Activated CD8-positive, alpha-beta memory T cell treated with anti-CD3 and anti-CD28 coated beads for 4 hours (primary cell): ENCODE data around the gene COQ4.
"Not testable (repeated sequence)": the region's sequence is repeated elsewhere in the genome, so short reads cannot be mapped to it uniquely, and the experiment has no call there.

Experiments
- DNase-seq, 2 donors: peaks; one replicate each; pipeline ENCODE4 v3.0.0-alpha.2; 2020; ENCODE audit warnings: low read depth in 2 of 2

The COQ4 gene

DNA sequence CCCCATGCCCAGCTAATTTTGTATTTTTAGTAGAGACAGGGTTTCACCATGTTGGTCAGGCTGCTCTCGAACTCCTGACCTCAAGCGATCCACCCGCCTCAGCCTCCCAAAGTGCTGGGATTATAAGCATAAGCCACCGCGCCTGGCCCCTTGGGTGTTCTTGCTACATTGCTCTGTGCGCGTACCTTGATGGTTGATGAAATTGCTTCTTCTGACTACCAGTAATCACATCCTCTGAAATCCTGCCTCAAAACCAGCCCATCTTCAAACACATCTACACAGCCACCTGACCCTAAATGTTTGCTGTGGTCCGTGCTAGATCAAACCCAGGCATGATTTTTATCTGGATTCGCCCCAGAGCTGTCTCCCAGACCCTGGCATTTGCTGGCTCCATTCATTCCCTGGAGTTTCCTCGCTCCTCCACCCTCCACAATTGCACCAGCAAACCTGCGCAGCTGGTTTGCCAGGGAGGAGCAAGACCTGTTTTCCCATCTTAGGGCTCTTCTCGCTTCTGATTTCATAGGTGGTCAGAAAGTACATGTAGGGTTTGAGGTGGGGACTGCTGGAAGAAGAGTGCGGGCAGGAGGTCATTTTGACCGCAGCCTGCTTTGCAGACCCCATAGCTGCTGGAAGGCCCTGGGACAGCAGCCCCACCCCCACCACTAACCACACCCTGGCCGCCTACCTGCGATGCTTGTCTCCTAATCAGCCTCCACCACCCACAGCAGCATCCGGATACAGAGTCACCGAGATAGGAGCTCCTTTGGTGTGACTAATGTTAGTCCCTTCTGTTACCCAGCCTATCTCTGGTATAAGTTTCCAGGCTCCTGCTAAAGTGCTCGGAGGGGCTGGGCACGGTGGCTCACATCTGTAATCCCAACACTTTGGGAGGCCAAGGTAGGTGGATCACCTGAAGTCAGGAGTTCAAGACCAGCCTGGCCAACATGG is 23.8 kb upstream of the COQ4 start:
- DNase-seq = no peak

DNA sequence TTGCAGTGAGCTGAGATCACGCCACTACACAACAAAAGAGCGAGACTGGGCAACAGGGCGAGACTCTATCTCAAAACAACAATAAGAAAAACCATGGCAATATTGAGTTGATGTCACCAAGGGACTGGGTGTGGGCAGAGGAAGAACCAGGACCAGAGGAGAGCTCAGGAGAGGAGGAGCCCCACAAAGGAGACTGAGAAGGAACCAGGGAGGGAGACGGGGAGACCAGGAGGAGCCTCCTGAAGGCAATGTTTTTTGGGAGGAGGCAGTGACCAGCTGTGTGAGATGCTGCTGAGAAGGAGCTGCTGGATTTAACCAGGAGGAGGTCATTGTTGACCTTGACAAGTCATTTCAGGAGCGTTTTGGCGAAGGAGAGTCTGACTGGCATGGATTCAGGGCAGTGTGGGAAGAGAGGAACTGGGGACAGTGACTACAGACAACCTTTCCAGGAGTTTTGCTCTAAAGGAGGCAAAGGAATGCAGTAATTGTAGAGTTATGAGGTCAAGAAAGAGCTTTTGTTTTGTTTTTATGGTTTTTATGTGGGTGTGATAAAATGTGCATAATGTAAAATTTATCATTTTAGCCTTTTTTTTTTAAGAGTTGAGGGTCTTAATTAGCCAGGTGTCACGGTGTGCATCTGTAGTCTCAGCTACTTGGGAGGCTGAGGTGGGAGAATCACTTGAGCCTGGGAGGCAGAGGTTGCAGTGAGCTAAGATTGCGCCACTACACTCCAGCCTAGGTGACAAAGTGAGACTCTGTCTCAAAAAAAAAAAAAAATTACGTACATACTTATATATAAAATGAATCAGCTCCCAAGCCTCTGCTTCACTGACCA is 18.3 kb upstream of the COQ4 start:
- no peak for DNase-seq

DNA sequence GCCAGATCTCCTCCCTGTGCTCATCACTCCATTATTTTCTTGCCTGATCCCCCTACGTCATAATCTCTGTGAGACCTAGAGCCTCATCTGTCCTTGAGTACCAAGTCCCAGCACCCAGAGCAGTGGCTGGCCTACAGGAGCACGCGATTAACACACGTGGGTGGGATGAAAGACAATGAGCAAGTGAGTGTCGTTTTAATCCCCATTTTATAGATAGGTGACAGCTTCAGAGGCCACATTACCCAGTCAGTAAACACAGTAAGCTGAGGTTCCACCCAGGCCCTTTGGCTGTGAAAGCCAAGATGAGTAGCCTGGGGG is 17.7 kb upstream of the COQ4 start:
- no peak for DNase-seq

DNA sequence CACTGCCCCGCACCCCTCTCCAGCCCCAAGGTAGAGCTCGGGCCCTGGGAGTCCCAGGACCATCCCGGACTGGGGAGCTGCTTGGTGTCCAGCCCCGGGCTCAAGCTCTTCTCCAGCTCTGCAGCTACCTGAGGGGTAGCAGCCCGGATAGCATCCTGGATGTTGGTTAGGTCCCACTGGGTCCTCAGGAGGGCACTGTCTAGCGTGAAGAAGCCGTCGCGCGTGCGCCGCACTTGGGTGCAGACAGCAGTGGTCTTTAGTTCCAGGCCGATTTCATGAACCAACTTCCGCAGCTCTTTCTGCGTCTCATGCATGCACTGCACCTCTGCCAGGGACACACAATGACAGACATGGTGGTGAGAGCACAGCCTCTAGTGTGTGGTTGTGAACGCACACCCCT is 13.1 kb upstream of the COQ4 start:
- no peak for DNase-seq

DNA sequence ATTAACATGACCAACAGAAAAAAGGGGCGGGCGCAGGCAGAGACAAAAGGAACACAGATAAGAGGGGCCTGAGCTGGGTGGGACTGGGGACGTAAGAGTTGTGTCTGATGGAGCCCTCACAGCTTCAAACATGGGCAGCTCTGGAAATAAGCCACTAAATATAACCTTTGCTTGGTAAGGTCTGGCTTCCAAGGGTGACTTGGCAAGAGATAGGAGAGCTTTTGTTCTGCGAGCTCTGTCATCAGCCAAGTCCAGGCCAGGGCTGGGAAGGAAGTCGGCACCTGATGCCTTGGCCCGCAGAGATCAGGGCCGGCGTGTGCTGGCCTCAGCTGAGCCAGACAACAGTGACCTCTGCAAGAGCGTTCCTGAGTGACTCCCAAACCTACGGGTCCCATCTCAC is 12.2 kb upstream of the COQ4 start:
- no peak for DNase-seq

DNA sequence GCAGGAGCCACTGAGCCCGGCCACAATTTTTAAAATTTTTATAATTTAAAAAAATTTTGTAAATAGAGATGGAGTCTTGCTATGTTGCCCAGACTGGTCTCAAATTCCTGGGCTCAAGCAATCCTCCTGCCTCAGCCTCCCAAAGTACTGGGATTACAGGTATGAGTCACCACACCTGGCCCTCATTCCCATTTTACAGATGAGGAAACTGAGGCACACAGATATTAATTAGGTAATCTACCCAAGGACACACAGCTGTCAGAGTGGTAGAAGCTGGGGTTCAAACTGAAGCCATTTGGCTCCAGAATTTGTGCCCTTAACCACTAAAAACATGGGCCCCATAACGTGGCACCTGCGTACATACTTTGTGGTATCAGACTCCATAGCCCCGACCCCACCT is 7.9 kb upstream of the COQ4 start:
- DNase-seq = no peak

DNA sequence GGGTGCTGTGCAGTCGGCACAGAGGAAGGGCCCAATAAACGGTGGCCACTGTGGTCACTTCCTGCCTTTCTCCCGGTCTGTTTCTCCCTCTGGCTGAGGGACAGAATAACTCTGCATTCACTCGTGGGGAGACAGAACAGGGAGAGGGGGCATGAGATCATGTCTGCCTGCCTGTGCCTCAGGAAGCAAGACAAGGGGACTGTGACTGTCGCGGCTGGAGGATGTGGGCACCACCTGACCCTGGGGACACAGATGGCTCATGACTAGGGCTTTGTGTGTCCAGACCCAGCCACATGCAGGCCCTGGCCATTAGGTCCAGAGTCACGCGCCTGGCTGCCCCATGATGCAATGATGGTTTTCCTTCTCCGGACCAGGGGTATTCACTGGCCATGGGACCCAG is 6.2 kb upstream of the COQ4 start:
- no peak for DNase-seq

DNA sequence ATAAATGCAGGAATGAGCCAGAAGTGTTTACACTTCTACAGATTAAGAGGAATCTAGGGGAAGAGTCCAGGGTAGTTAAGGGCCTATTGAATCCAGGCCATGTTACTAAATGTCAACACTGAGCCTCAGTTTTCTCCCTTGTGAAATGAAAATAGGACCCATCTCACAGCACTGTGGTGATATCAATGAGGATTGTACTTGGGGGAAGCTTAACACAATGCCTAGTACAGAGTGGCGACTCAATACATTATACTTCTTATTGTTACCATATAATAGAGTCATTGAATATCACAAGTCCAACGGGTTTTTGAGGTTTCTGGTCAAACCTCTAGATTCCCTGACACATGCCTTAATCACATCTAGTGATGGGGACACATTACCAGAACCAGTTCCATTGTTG is 5.0 kb upstream of the COQ4 start:
- no peak for DNase-seq

DNA sequence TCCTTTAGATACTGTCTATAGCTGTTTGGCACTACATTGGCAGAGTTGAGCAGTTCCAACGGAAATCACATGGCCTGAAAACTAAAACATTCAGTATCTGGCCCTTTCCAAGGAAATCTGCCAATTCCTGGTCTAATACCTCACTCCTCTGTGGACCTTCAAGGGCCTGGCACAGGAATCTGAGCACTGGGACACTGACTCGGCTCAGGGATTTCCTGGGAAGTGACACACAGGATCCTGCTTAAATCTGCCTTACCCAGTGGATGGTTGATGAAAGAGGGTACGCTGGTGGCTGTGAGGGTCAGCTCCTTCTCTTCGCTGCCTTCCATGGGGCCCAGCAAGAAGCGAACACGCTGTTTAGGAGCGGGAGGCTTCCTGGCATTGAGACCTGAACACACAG is 1.3 kb upstream of the COQ4 start:
- DNase-seq = no peak

DNA sequence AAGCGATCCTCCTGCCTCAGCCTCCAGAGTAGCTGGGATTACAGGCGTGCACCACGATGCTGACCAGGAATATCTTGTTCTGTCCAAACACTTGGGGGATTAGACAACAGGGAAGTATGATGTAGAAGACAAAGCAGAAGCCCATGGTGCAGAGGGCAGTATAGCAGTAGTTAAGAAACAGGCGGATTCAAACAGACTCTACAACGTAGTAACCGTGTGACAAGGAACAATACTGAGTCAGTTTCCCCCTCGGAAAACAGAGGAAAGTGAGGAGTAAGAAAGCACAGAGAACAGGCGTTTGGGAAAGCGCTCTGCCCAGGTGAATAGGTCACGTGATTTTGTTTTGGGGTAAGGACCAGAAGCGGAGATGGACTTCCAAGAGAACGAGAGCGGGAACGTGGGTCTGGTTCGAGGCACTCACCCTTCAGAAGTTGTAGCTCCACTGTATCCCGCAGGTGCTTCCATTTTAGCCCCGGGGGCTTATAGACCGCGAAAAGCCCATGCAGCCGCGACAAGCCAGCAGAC is 698 bp upstream of the COQ4 start:
- no peak for DNase-seq

DNA sequence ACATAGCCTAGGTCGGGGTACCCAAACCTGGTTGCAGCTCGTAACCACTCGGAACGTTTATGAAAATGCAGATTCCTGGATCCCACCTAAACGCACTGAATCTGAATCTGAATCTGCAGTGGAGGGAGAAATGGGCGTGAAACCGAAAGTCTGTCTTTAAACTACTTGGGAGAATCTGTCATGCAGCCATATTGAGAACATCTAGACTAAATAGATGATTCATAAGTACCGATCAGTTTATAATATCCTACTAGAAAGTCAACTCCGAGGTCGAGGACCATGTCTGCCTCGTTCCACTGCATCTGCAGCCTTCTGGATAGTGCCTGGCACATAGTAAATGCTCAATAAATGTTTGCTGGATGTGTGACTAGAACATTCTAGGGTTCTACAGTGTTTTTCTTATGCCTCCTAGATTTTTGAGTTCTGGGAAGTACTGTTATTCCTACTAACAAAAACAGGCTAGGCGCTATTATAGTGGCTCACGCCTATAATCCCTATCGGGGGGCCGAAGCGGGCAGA is 632 bp downstream of the COQ4 start:
- no peak for DNase-seq

DNA sequence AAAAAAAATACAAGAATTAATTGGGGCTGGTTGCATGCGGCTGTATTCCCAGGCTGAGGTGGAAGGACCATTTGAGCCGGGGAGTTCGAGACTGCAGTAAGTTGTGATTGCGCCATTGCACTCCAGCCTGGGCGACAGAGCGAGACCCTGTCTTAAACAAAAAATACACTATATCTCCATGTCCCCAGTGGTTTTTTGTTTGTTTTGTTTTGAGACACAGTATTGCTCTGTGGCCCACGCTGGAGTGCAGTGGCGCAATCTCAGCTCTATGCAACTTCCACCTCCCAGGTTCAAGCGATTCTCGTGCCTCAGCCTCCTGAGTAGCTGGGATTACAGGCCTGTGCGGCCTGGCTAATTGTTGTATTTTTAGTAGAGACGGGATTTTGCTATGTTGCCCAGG is 1.2 kb downstream of the COQ4 start:
- DNase-seq = no peak

DNA sequence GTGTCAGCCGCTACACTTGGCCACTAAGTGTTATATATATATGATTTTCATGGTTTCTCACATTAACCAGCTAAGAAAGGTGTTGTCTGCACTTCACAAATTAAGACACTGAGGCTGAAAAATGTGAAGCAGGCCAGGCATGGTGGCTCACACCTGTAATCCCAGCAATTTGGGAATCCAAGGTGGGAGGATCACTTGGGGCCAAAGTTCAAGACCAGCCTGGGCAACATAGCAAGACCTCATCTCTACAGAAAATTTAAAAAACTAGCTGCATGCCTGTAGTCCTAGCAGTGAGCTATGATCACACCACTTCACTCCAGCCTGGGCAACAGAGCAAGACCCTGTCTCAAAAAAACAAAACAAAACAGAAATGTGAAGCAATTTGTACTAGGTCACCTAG is 1.8 kb downstream of the COQ4 start:
- DNase-seq = no peak

DNA sequence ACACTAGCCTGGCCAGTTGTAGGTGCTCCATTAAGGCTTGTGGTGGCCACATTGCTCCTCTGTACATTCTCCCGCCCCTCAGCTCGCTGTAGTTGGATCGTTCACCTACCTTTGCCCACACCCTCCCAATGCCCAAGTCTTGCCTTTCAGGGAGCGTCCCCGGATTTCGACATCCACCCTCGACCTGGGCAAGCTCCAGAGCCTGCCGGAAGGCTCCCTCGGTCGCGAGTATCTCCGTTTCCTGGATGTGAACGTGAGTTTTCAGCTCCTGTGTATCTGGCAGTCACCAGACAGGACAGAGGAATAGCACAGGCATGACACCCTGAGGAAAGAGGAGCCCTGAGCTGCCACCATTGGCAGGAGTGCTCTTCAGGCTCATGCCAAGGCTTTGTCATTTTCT is 3.0 kb downstream of the COQ4 start:
- no peak for DNase-seq

DNA sequence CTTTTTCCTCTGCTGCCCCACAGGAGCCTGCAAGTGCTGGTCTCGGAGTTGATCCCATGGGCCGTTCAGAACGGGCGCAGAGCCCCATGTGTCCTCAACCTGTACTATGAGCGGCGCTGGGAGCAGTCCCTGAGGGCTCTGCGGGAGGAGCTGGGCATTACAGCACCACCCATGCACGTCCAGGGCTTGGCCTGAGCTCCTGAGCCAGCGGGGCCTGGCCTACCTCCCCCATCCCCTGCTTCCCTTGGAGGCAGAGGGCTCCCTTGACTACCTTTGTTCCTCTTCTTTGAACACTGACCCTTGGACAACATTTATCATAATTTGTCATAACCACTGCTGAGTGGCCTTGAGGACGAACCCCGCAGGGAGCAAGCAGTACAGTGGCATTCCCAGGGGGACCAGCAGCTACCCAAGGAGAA is 10.8 kb downstream of the COQ4 start:
- no peak for DNase-seq

DNA sequence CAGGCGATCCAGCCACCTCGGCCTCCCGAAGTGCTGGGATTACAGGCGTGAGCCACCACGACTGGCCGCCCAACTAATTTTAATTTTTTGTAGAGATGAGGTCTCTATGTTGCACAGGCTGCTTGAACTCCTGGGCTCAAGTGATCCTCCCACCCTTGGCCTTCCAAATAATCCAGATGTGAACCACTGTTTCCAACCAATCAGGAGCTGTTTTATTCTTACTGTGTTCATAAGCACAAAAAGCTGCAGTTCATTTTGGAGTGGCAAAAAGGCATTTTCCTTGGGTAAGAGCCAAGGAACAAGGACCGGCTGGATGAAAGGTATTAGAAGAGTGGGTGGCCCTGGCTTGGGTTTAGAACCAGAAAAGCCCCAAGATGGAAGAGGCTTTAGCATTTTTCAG is 12.5 kb downstream of the COQ4 start:
- no peak for DNase-seq

DNA sequence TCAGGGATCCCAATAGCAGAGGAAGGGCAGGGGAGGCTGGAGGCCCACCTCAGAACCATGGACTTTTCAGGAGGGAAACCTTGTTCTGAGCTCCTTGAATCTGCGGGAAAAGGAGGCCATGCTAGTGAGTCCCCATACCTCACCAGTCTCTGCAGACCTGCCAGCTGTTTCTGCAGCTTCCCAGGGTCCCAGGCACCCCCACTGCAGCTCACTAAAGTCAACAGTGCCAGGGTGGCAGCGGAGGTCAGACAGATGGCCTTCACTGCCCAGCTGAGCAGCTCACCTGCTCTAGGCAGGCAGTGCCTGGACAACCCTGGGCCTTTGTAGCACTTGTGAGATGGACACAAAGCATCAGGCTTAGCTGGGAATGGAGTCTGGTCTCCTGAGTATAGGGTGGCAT is 13.3 kb downstream of the COQ4 start:
- DNase-seq = no peak

DNA sequence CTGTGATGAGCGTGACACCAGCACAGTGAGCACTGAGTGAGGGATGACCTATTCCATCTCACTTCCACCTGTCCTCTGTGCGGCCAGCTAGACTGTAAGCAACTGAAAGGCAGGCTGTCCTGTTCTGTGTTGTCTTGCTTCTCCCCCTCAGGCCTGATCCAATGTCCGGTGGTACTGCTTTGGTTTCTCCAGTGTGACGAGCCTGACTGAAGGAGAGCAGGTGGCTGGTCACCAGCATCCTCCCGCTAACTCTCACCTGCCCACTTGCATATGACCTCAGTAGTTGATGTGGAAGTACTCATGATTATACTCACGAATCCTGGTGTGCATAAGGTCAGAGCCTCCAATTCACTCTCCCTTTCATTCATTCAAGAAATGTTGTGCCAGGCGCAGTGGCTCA is 15.3 kb downstream of the COQ4 start:
- DNase-seq = no peak

DNA sequence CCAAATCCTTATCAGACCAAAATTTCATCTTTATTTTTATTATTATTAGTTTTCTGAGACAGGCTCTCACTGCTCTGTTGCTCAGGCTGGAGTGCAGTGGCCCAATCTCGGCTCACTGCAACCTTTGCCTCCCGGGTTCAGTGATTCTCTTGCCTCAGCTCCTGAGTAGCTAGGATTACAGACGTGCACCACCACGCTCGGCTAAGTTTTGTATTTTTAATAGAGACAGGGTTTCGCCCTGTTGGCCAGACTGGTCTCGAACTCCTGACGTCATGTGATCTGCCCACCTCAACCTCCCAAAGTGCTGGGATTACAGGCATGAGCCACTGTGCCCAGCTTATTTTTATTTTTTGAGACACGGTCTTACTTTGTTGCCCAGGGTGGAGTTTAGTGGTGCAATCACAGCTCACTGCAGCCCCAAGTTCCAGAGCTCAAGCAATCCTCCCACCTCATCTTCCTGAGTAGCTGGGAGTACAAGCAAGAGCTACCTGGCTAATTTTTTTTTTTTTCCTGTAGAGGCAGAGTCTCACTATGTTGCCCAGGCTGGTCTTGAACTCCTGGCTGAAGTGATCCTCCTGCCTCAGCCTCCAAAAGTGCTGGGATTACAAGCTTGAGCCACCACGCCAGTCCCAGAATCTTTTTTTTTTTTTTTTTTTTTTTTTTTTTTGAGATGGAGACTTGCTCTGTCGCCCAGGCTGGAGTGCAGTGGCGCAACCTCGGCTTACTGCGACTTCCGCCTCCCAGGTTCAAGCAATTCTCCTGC is 16.4 kb downstream of the COQ4 start:
- DNase-seq = not testable (repeated sequence)

DNA sequence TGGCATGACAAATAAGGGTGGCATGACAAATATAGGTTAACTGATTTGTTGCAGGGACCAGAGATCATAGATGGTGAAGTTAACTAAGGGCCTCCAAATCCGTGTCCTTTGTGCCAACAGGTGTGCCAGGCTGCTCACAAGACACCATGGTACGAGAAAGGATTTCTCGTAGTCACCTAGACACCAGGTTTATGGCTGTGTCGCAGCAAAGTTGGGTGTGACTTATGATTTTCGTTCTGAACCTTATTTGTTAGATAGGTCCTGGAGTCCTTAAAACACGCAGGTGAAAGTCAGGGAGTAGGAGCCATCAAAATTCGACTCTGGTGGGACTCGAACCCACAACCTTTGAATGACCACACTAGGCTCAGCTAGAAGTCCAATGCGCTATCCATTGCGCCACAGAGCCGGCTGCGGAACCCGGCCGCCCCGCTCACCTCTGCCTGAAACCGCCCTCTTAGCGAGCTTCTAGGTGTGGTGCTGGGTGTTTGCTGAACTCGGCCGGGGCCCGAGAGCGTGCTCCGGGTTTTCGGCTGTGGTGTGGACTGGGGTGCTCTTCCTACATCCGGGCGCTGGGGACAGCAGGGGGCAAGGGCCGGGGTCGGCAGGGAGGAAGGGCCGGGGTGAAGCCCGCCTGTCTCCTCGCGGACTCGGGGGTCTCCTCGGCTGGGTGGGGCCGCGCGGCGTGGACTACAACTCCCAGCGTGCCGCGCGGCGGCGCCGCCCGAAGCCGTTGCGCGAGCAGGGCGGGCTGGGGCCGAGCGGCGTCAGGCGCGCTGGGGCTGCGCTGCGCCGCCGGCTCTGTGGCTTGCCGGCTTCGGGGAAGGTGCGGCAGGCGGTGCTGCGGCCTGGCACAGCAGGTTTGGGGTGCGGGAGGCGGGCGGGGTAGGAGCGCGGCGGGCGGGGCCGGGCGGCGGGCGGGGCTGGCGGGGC is 17.4 kb downstream of the COQ4 start, which contains the start of gene SLC27A4:
SLC27A4 (plus strand) TSS at position 767 of the 930 bp plus-strand sequence. CDS start 2,606 bp downstream, outside the sequence.
- peak; percentile 51 to 54 for DNase-seq
